OCI-LY3 (cell line): ENCODE results near the gene PCDHGB3.
"Not testable (repeated sequence)": the region's sequence is repeated elsewhere in the genome, so short reads cannot be mapped to it uniquely, and the experiment has no call there.

Experiments
- CTCF ChIP-seq: fragments of 200-600, 300-600 bp; sonication (generic); IDR thresholded peaks from 2 replicates; pipeline ENCODE4 v1.5.1; 2014; ENCODE audit warnings: antibody characterized with exemption, low read length, low read depth
- EZH2phosphoT487 ChIP-seq: fragments of 200-600 bp; shearing (Covaris generic); IDR thresholded peaks from 2 replicates; pipeline ENCODE4 v1.6.1; 2018; ENCODE audit warnings: antibody characterized with exemption, mixed run types, low read depth

DNA sequence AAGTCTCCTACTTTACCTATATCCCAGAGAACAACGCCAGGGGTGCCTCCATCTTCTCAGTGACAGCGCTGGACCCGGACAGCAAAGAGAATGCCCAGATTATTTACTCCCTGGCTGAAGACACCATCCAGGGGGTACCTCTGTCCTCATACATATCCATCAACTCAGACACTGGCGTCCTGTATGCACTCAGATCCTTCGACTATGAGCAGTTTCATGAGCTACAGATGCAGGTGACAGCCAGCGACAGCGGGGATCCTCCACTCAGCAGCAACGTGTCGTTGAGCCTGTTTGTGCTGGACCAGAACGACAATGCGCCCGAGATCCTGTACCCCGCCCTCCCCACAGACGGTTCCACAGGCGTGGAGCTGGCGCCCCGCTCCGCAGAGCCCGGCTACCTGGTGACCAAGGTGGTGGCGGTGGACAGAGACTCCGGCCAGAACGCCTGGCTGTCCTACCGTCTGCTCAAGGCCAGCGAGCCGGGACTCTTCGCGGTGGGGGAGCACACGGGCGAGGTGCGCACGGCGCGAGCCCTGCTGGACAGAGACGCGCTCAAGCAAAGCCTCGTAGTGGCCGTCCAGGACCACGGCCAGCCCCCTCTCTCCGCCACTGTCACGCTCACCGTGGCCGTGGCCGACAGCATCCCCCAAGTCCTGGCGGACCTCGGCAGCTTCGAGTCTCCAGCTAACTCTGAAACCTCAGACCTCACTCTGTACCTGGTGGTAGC is 44.7 kb downstream of the PCDHGB3 start:
- not testable (repeated sequence) for TF ChIP-seq CTCF, EZH2phosphoT487
